Activated naive CD4-positive, alpha-beta T cell treated with anti-CD3 and anti-CD28 coated beads, Interleukin-2, amount 10 ng/mL, durations not matched to agents 7 days and 5 days (primary cell): Measurements from ENCODE around the gene CDC42EP4.

ENCODE experiments used
- CTCF ChIA-PET: fragments of 350-600 bp; sonication (Branson Sonifier 250); formaldehyde crosslinking; loops from one replicate; lab custom pipeline; 2021; ENCODE audit warnings: antibody characterized with exemption; lab: Charles Lee
- DNase-seq: peaks from one replicate; pipeline ENCODE4 v3.0.0-alpha.2; 2020
- H3K27ac Mint-ChIP-seq: one replicate; pipeline ENCODE4 v1.8.0; 2021; ENCODE audit warnings: mild to moderate bottlenecking, moderate library complexity, mixed read lengths
- H3K27me3 Mint-ChIP-seq: one replicate; pipeline ENCODE4 v1.8.0; 2021; ENCODE audit warnings: mild to moderate bottlenecking, mixed read lengths
- H3K36me3 Mint-ChIP-seq: one replicate; pipeline ENCODE4 v1.8.0; 2021; ENCODE audit warnings: mixed read lengths
- H3K4me1 Mint-ChIP-seq: one replicate; pipeline ENCODE4 v1.8.0; 2021; ENCODE audit warnings: mixed read lengths
- H3K4me3 Mint-ChIP-seq: one replicate; pipeline ENCODE4 v1.8.0; 2021; ENCODE audit warnings: mild to moderate bottlenecking, moderate library complexity, mixed read lengths
- H3K9me3 Mint-ChIP-seq: one replicate; pipeline ENCODE4 v1.8.0; 2021; ENCODE audit warnings: mixed read lengths

The CDC42EP4 gene

GRCh38 chr17:73289549-73290254 lies 22.1 kb downstream of the CDC42EP4 start:
- no peak for DNase-seq
- Mint-ChIP-seq H3K4me3 (no peak overlapping the region), H3K4me1 (peaks cover 25% of the 10 kb centered on the region), H3K27me3 (peaks cover 16% of the 10 kb centered on the region), H3K36me3 (no peaks in the 10 kb centered on the region), H3K27ac (no peak overlapping the region), H3K9me3 (no peaks in the 10 kb centered on the region)
- CTCF ChIA-PET: no interaction called here

GRCh38 chr17:73288534-73289302 lies 23.1 kb downstream of the CDC42EP4 start:
- Mint-ChIP-seq H3K27me3 (peaks cover 16% of the 10 kb centered on the region), H3K9me3 (no peaks in the 10 kb centered on the region), H3K4me3 (no peak overlapping the region), H3K4me1 (peaks cover 25% of the 10 kb centered on the region), H3K27ac (no peak overlapping the region), H3K36me3 (no peaks in the 10 kb centered on the region)
- CTCF ChIA-PET: no interaction called here
- DNase-seq: no peak

GRCh38 chr17:73286863-73287296 lies 24.9 kb downstream of the CDC42EP4 start:
- Mint-ChIP-seq H3K36me3 (no peaks in the 10 kb centered on the region), H3K4me3 (no peak overlapping the region), H3K4me1 (peaks cover 21% of the 10 kb centered on the region), H3K9me3 (no peaks in the 10 kb centered on the region), H3K27me3 (peaks cover 12% of the 10 kb centered on the region), H3K27ac (no peak overlapping the region)
- CTCF ChIA-PET: no interaction called here
- no peak for DNase-seq

- H3K4me1 Mint-ChIP-seq: peaks cover 14% of the 10 kb centered on the region
- H3K9me3 Mint-ChIP-seq: no peaks in the 10 kb centered on the region
- H3K4me3 Mint-ChIP-seq: no peak overlapping the region
- no peak overlapping the region for H3K27ac Mint-ChIP-seq
- no peak for DNase-seq
- H3K36me3 Mint-ChIP-seq: no peaks in the 10 kb centered on the region
- CTCF ChIA-PET: no interaction called here
- H3K27me3 Mint-ChIP-seq: peaks cover 15% of the 10 kb centered on the region
Measured at GRCh38 chr17:73285916-73286862, 25.6 kb downstream of the CDC42EP4 start.

GRCh38 chr17:73285603-73285908 lies 26.2 kb downstream of the CDC42EP4 start:
- H3K36me3 Mint-ChIP-seq: no peaks in the 10 kb centered on the region

GRCh38 chr17:73284906-73285602 lies 26.7 kb downstream of the CDC42EP4 start:
- CTCF ChIA-PET: no interaction called here

More at GRCh38 chr17:73285603-73285908, 26.2 kb downstream of the CDC42EP4 start:
- DNase-seq: no peak
- Mint-ChIP-seq H3K4me3 (no peak overlapping the region), H3K9me3 (no peaks in the 10 kb centered on the region), H3K4me1 (peaks cover 8% of the 10 kb centered on the region), H3K27ac (no peak overlapping the region), H3K27me3 (peaks cover 15% of the 10 kb centered on the region)
- CTCF ChIA-PET: no interaction called here

GRCh38 chr17:73284354-73284753 lies 27.4 kb downstream of the CDC42EP4 start:
- H3K36me3 Mint-ChIP-seq: no peaks in the 10 kb centered on the region
- H3K27ac Mint-ChIP-seq: no peak overlapping the region
- peaks cover 1% of the 10 kb centered on the region for H3K4me1 Mint-ChIP-seq
- DNase-seq: no peak
- CTCF ChIA-PET: no interaction called here
- H3K4me3 Mint-ChIP-seq: no peak overlapping the region
- no peaks in the 10 kb centered on the region for H3K9me3 Mint-ChIP-seq
- H3K27me3 Mint-ChIP-seq: peaks cover 10% of the 10 kb centered on the region

More at GRCh38 chr17:73284906-73285602, 26.7 kb downstream of the CDC42EP4 start:
- no peaks in the 10 kb centered on the region for H3K36me3 Mint-ChIP-seq
- peaks cover 3% of the 10 kb centered on the region for H3K4me1 Mint-ChIP-seq
- peaks cover 15% of the 10 kb centered on the region for H3K27me3 Mint-ChIP-seq
- no peaks in the 10 kb centered on the region for H3K9me3 Mint-ChIP-seq
- H3K27ac Mint-ChIP-seq: no peak overlapping the region
- no peak for DNase-seq
- H3K4me3 Mint-ChIP-seq: no peak overlapping the region

GRCh38 chr17:73283841-73284282 lies 27.9 kb downstream of the CDC42EP4 start:
- Mint-ChIP-seq H3K9me3 (no peaks in the 10 kb centered on the region), H3K27ac (no peak overlapping the region), H3K27me3 (peaks cover 10% of the 10 kb centered on the region), H3K36me3 (no peaks in the 10 kb centered on the region), H3K4me1 (no peaks in the 10 kb centered on the region), H3K4me3 (no peak overlapping the region)
- DNase-seq: no peak
- CTCF ChIA-PET: no interaction called here

- H3K36me3 Mint-ChIP-seq: no peaks in the 10 kb centered on the region
- H3K4me1 Mint-ChIP-seq: no peaks in the 10 kb centered on the region
- no peaks in the 10 kb centered on the region for H3K9me3 Mint-ChIP-seq
- CTCF ChIA-PET: no interaction called here
- DNase-seq: no peak
- no peak overlapping the region for H3K4me3 Mint-ChIP-seq
- H3K27me3 Mint-ChIP-seq: peaks cover 10% of the 10 kb centered on the region
- no peak overlapping the region for H3K27ac Mint-ChIP-seq
Measured at GRCh38 chr17:73283250-73283649, 28.6 kb downstream of the CDC42EP4 start.

- H3K4me1 Mint-ChIP-seq: no peaks in the 10 kb centered on the region
- no peaks in the 10 kb centered on the region for H3K9me3 Mint-ChIP-seq
- H3K4me3 Mint-ChIP-seq: no peak overlapping the region
- H3K27me3 Mint-ChIP-seq: peaks cover 10% of the 10 kb centered on the region
- no peak overlapping the region for H3K27ac Mint-ChIP-seq
- CTCF ChIA-PET: no interaction called here
- no peak for DNase-seq
- H3K36me3 Mint-ChIP-seq: no peaks in the 10 kb centered on the region
Measured at GRCh38 chr17:73282629-73283028, 29.2 kb downstream of the CDC42EP4 start.

- no peak overlapping the region for H3K4me3 Mint-ChIP-seq
- CTCF ChIA-PET: interaction anchor here (1.2 kb wide), 1 partner anchor 27 kb away, joined by 3 read pairs; no protein-coding TSS in a partner anchor
Measured at GRCh38 chr17:73281928-73282327, 29.9 kb downstream of the CDC42EP4 start.

GRCh38 chr17:73280191-73280590 lies 31.6 kb downstream of the CDC42EP4 start:
- Mint-ChIP-seq H3K4me1 (no peaks in the 10 kb centered on the region), H3K27ac (no peak overlapping the region), H3K36me3 (no peaks in the 10 kb centered on the region), H3K27me3 (peaks cover 4% of the 10 kb centered on the region), H3K4me3 (no peak overlapping the region), H3K9me3 (no peaks in the 10 kb centered on the region)
- DNase-seq: no peak
- CTCF ChIA-PET: interaction anchor here (0.6 kb wide), 1 partner anchor 22 kb away, joined by 3 read pairs; no protein-coding TSS in a partner anchor

More at GRCh38 chr17:73281928-73282327, 29.9 kb downstream of the CDC42EP4 start:
- Mint-ChIP-seq H3K36me3 (no peaks in the 10 kb centered on the region), H3K9me3 (no peaks in the 10 kb centered on the region), H3K27me3 (peaks cover 4% of the 10 kb centered on the region), H3K4me1 (no peaks in the 10 kb centered on the region), H3K27ac (no peak overlapping the region)
- DNase-seq: no peak

GRCh38 chr17:73279704-73280103 lies 32.1 kb downstream of the CDC42EP4 start:
- Mint-ChIP-seq H3K9me3 (no peaks in the 10 kb centered on the region), H3K36me3 (no peaks in the 10 kb centered on the region), H3K27me3 (peaks cover 4% of the 10 kb centered on the region), H3K27ac (no peak overlapping the region), H3K4me3 (no peak overlapping the region), H3K4me1 (no peaks in the 10 kb centered on the region)
- no peak for DNase-seq
- CTCF ChIA-PET: interaction anchor here (0.6 kb wide), 1 partner anchor 22 kb away, joined by 3 read pairs; no protein-coding TSS in a partner anchor
